IPS DF 19.7 (cell line): Measurements from ENCODE around the gene FSD1L.
"Not testable (repeated sequence)": the region's sequence is repeated elsewhere in the genome, so short reads cannot be mapped to it uniquely, and the experiment has no call there.

Experiments
- DNase-seq: peaks from one replicate; pipeline ENCODE4 v3.0.0-alpha.2; 2013; ENCODE audit warnings: low read depth, low spot score

Gene FSD1L

DNA sequence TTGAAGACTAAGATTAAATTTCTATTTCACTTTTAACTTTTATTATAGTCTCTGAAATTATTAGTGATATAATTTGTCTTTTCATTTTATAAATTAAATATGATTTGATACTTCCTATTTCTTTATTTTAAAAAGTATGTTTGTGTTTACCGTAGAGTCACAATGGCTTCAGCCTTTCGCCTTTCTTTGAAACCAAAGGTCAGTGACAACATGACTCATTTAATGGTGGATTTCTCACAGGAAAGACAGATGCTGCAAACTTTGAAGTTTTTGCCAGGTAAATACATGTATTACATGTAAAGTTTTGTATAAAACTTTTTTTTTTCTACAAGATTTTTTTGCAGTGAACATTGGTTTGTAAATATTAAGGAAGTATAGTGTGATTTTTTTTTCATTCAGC, 36.4 kb downstream of the FSD1L start:
- DNase-seq, result no peak

DNA sequence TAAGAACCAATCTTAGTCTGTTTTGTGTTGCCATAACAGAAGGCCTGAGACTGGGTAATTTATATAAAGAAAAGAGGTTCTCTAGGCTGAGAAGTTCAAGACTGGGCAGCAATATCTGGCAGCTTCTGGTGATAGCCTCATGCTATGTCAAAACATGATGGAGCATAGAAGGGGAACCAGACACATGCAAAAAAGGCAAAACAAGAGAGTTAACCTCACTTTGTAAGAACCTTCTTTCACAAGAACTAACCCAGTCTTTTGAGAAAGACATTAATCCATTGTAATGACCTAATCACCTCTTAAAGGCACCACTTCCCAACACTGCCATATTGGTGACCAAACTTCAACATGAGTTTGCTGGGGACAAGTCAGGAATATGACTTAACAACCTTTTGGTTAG, 37.3 kb downstream of the FSD1L start:
- no peak for DNase-seq

DNA sequence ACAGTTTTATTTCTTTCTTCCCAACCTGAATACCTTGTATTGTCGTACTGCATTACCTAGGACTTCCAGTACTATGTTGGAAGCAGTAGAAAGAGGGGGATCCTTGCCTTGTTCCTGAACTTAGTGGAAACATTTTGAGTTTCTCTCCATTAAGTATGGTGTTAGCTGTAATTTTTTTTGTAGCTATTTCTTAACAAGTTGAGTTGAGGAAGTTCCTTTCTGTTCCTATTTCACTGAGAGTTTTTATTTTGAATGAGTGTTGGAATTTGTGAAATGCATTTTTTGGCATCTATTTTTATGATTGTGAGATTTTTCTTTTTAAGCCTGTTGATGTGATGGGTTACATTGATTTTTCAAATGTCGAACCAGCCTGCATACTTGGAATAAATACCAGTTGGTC, 49.0 kb downstream of the FSD1L start:
- DNase-seq, result no peak

DNA sequence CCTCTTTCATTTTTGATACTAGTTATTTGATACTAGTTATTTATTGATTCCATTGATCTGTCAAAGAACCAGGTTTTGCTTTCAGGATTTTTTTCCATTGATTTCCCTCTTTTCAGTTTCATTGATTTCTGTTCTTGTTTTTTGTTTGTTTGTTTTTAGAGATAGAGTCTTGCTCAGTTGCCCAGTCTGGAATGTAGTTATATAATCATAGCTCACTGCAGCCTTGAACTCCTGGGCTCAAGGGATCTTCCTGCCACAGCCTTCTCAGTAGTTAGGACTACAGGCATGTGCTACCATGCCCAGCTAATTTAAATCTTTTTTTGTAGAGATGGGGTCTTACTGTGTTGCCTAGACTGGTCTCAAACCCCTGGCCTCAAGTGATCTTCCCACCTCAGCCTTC, 49.9 kb downstream of the FSD1L start:
- no peak for DNase-seq

DNA sequence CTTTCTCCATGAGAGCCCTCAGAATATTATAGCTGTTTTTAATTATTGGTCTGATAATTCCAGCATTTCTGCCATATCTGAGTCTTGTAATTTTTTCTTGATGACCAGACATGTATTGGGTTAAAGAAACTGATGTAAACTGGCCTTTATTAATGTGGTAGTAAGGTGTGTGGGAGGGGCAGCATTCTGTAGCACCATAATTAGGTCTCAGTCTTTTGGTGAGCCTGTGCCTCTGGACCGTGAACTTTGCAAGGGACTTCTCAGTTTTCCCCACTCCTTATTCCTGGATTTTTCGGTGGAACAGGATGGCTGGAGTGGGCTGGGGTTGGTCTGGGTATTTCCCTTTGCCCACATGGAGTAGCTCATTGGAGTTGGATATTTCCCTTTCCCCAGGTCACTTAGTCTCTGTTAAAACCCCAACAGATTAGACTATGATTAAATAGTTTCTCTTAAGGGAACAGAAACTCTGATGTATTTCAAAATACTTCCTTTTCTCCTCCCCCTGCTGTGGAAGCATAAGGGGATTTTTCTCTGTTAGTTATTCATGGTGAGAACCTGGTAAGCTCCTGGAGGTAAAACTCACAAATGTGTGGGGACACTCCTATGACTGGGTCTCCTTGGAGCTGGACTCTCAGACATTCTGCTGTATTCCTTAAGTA, 52.4 kb downstream of the FSD1L start:
- DNase-seq, result no peak

DNA sequence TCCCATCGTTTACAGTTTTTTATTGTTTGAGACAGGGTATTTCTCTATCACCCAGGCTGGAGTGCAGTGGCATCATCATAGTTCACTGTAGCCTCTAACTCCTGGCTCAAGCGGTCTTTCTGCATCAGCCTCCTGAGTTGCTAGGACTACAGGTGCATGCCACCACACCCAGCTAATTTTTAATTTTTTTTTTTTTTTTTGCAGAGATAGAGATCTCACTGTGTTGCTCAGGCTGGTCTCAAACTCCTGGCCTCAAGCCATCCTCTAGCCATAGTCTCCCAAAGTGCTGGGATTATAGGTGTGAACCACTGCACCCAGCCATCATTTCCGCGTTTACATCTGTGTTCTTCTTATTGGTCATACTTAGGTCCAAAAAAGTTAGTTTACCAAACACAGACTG, 53.6 kb downstream of the FSD1L start:
- DNase-seq, result no peak

DNA sequence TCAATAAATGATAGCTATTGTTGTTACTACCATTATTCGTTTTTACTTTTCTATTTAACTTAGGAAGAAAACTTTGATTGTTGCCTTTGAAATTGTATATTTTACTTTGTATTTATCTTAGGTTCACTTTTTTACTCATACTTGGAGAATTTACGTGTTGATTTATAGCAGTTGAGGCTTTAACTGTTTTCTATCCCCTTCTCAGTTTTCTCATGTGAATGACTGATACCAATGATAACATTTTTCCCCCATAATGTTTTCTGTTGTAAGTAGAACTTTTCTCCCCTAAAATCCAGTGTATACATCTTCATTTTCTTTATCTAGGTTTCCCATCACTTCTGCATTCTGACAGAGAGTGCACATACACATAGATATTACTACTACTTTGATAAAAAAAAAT, 54.4 kb downstream of the FSD1L start:
- no peak for DNase-seq

DNA sequence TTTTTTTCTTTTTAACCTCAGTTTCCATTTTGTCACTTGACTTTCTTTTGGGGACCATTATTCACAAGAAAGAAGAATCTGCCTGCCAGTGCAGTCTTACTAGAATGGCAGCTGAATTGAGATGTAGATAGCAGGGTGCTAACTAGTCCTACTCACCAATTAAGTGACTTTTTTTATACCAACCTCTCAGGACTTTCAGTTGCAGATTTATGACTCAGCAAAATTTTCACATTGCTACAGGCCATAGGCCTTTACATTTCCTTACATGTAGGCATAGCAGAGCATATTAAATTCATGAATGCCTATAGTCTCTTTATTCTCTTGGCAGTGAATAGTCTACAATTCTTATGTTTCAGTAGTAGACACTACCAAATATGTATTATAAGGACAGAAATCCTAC, 56.0 kb downstream of the FSD1L start:
- no peak for DNase-seq

DNA sequence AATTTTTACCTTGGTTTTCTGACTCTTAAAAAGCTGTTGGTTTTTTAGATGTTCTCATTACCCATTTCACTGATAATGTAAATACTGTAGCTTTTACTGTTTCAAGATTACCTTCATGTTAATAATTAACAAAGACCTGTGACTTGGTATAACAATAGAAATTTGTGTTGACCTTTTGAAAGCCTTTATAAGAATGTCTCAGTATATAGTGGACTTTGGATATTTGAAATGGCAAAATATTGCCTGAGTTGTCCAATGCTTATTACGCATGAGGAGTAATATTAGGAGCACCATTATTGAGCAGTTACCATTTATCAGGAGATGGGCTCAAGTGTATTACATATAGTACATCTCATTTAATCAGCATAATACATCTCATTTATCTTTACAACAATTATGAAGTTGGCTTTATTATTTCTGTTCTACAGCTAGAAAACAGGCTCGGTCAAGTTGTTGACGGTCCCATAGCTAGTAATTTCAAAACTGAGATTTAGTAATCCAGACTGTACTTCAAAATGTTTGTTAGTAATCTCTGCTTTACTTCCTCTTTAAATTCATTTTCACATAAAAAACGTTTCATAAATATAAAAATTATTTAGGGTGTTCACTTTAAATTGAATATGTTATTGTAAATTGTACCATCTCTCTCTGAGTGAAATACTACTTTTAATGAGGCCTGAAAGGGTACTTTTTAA, 59.4 kb downstream of the FSD1L start:
- no peak for DNase-seq

DNA sequence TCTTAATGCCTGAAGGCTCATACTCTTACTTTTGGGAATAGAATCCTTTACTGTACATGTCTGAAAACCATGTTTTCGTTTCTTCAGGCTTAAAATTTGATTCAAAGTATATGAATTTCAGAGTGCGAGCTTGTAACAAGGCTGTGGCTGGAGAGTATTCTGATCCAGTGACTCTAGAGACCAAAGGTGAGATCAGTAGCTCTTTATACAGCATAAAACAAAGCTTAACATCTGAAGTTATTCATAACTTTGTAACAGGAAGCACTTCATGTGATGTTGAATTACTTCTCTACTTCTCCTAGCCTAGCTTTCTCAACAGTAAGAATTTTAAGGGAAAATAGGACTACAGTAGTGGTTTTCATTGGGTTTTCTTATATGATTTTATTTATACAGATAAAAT, 60.7 kb downstream of the FSD1L start:
- no peak for DNase-seq

DNA sequence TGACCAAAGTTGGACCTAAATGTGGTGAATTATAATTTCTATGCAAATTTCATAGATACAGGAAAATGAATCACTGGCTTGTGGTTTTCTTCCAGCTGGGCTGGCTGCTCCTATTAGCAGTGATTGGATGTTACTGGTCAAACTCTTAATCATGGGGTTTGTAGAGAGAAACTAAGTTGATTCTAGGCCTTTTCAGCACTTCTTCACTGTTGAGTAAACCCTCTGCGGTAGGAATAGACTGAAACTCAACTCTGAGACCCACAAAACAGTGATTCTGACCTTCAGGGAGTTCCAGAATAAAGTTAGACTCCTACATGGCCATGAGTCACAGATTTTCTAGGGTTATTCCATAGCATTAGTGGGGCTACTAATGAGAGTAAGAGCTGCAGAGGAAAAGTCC, 62.2 kb downstream of the FSD1L start:
- DNase-seq, result no peak

DNA sequence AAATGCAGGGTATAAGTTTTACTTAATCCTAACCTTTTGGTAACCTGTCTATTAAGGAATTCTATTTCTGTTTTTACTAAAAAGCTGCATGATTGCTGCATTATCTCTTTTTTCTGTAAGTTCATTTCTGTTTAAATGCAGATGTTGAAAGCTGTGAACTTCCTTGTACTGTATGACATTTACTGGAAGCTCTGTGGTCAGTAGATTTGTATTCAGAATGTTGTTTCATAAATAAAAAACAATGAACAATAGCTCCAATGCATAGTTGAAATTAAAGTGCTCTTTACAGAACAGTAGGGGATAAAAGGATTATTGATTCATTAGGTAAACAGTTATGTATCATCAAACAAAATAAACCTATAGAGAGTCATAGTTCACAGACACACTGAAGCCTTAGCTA, 63.6 kb downstream of the FSD1L start:
- no peak for DNase-seq

DNA sequence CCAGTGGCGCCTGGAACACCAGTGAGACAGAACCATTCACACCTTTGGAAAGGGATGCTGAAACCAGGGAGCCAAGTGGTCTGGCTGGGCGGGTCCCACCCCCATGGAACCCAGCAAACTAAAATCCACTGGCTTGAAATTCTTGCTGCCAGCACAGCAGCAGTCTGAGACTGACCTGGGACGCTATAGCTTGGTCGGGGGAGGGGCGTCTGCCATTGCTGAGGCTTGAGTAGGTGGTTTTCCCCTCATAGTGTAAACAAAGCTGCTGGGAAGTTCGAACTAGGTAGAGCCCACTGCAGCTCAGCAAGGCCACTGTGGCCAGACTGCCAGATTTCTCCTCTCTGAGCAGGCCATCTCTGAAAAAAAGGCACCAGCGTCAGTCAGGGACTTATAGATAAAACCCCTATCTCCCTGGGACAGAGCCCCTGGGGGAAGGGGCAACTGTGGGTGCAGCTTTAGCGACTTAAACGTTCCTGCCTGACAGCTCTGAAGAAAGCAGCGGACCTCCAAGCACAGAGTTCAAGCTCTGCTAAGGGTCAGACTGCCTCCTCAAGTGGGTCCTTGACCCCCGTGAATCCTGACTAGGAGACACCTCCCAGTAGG, 68.1 kb downstream of the FSD1L start:
- no peak for DNase-seq

DNA sequence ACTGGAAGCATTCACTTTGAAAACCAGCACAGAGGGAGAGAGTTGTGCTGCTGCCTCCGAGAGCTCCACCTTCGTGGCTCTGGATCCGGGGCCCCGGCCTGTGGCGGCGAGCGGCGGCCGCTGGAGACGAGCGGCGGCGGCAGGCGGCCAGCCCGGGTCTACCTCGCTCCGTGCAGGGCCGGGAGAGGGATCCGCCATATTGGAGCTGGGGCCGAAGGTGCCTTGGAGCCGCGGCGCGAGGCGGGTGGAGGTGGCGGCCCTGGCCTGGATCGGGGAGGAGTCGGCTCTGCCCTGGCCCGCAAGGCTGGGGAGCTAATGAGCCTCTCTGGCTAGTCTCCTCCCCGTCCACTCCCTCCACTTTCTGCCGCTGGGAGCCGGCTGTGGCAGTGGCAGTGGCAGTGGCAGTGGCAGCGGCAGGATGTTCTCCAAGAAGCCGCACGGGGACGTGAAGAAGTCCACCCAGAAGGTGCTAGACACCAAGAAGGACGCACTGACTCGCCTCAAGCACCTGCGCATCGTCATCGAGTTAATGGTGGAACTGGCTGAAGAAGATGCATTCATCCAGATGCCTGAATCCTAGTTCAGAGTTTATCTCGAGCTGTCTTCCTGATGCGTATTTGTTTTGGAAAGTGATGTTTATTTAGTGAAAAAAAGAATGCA, 72.0 kb downstream of the FSD1L start:
- not testable (repeated sequence) for DNase-seq

DNA sequence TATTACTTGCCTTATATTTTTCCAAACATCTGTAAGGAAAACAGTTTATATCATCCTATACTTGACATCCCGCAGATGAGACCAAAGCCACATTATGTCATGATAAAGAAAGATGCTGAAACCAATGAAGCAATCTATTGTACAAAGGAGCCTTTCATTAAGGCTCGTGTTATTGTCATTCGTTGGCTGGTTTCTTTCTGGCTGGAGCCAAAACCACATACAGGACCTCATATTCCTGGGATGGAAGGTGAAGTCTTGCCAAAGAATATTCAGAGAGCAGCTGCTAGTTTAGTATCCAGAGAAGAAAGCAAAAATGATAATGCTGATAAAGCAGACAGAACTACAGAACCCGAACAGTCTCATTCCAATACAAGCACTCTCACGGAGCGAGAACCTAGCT, 73.2 kb downstream of the FSD1L start:
- DNase-seq, result not testable (repeated sequence)

DNA sequence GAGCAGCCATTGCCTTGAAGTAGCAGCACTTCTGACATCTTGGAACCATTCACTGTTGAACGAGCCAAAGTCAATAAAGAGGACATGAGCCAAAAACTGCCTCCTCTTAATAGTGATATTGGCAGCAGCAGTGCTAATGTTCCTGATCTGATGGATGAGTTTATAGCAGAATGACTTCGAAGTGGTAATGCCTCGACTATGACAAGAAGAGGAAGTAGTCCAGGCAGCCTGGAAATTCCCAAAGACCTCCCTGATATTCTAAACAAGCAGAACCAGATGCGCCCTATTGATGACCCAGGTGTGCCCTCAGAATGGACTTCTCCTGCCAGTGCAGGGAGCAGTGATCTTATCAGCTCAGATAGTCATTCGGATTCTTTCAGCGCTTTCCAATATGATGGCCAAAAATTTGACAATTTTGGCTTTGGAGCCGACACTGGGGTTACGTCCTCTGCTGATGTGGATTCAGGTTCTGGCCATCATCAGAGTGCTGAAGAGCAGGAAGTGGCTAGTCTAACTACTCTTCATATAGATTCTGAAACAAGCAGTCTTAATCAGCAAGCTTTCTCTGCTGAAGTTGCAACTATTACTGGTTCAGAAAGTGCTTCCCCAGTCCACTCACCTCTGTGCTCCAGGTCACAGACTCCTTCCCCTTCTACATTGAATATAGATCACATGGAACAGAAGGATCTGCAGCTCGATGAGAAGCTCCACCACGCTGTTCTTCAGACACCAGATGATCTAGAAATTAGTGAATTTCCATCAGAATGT, 75.0 kb downstream of the FSD1L start:
- DNase-seq, result not testable (repeated sequence)

DNA sequence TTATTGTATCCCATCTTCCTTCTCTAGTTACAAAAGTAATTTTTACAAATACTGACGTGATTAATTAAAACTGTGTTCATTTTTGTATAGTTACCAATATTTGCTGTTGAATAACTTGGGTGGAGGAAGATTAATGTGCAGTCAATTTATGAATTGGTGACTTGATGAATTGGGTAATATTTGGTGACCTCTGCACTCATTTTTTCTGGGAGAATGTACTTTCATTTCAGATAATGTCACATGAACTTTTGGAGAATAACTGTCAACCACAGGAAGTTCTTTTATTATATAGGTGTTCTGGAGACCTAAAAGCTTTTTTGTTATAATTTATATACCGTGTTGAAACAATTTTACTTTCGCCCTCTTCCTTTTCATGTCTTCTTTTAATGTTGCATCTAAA, 83.7 kb downstream of the FSD1L start:
- DNase-seq, result no peak

DNA sequence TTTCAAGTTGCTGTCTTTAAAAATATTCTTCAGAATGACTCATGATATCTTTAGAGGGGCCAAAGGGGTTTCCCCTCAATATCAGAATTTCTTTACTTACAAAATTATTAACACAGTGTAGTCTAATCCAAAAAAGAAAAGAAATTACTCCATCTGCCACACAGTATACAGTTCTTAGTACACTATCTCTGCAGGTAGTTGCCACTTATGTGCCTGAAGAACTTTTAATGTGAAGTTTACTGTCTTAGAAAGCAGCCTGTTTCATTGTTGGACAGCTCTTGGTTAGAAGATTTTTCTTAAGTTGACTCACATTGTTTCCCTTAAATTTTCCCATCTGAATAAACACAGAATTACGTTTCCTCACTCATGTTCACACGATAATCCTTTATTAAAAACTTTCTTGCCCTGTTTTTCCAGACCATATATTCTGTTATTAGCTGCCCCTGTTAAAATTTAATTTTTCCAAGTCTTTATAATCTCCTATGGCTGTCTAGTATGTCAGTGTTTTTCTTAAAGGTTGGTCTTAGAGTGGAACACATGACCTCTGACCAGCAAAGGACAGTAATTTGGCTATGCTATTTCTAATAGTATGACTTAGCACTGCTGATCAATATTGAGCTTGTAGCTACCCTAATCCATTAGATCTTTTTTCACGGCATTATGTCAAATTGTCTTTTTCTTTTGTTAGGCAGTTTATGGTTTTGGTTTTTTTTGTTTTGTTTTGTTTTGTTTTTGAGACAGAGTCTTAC, 88.3 kb downstream of the FSD1L start:
- no peak for DNase-seq

DNA sequence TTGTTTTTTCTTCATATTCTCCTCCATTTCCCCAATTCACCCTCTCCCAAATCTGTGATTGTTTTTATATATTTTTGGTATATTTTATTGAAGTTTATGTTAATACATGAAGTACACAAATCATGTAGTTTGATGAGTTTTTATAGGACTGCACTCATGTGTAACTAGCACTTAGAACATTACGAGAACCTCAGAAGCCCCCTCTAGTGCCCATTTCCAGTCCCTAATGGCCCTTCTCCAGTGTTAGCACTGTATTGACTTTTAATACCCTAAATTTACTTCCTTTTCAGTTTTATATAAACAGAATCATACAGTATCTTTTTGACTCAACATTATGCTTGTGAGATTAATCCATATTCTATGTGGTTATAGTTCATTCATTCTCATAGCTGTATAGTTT, 91.6 kb downstream of the FSD1L start:
- DNase-seq, result no peak

DNA sequence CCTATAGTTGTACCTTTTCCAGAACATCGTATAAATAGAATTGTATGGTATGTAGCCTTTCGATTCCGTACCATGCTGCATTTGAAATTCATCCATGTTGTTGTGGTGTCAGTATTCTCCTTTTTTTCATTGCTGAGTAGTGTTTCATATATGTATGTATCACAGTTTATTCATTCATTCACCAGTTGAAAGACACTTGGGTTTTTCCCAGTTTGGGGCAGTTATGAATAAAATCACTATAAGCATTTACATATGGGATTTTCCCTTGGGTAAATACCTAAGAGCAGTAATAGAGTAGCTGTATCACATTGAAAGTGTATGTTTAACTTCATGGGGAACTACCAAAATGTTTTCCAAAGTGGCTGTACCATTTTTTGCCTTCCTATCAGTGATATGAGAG, 94.0 kb downstream of the FSD1L start:
- no peak for DNase-seq

DNA sequence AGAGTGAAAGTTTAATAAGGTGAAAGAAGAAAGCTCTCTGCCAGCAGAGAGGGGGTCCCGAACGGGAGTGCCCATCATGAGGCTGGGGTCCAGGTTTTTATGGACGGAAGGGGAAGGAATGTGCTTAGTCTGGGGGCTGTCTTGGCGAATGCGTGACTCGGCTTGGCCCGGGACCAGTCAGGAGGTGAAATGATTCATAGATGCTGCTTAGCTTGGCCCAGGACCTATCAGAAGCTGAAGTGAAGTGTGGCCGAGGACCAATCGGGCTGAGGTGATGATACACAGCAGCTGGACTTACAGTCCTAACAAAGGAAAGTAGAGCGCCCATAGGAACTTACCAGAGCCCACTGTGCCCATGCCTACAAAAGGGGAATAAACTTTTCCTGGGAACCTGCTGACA, 106.2 kb downstream of the FSD1L start:
- DNase-seq, result no peak
